ENCODE data around the gene EIF2AK3. TPM values are rescaled to one million over a fixed set of nuclear protein-coding genes. Genes with fewer than 3 reads are reported as not detected.

The EIF2AK3 gene
- total and polyA plus RNA-seq, 2 of the 8 experiments (the other 6 are each of a cell fraction or from before 2014, with no cell fraction given): 5.8 to 22.8 TPM

DNA sequence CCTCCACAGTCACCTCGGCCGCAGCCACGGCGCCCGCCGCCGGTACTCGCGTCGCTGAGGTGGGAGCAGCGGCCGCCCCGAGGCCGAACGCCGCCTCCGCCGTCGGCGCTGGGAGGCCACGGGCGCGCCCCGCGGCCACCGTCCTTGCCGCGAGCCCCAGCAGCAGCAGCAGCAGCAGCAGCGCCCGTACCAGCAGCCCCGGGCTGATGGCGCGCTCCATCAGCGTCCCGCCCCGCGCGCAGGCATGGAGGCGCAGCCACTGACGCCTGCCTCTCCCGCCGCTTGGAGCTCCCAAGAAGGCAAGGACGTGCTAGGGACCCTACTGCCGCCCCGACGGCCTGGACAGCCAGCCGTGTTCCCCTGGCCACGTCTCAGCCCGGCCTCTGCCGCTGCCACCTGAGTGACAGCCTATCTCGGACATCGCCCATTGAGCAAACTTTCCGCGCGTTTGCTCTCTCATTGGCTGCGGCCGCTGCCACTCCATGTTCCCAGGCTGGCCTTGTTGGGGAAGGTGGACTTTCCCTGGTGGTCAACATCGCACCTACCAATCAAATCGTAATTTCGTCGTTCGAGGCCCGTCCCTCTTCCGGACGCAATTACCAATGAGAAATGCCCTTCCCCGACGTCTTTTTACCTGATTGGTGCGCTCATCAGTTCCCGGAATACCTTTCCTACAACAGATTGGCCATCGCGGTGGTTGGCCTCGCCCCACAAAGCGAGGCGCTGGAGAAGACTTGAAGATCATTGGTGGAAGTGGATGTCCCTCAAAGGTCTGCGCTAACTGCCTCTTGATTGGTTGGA lies at the start of gene EIF2AK3 (continued):
- TF ChIP-seq NRF1 (IDR thresholded peaks at IDR 0.05; ENCODE audit: low read depth, low read length) (no peak), CHD2 (IDR thresholded peaks at IDR 0.05; ENCODE audit: low read length) (peak; percentile 93), TAF7 (optimal IDR thresholded peaks at IDR 0.05; ENCODE audit: borderline replicate concordance, low read depth, low read length) (peak; percentile 61), ZNF274 (IDR thresholded peaks at IDR 0.05; ENCODE audit: borderline replicate concordance, extremely low read depth, low read length) (no peak), CBX5 (IDR thresholded peaks at IDR 0.05; ENCODE audit: low read depth, low read length) (no peak), RXRA (IDR thresholded peaks at IDR 0.05; ENCODE audit: insufficient read depth, low read depth, low read length) (no peak), NANOG (IDR thresholded peaks at IDR 0.05; ENCODE audit: insufficient read depth, low read depth, low read length, poor library complexity, severe bottlenecking) (no peak), EP300 (IDR thresholded peaks at IDR 0.05; ENCODE audit: borderline replicate concordance in 1 of 2, low read depth in 2 of 2, low read length in 2 of 2) (no peak), KDM1A (IDR thresholded peaks at IDR 0.05; ENCODE audit: borderline replicate concordance, low read length) (no peak), CREB1 (IDR thresholded peaks at IDR 0.05) (peak; percentile 76; the same call in 1 of the 2 replicates), EZH2 (IDR thresholded peaks at IDR 0.05; ENCODE audit: low read depth, low read length, severe bottlenecking) (no peak), POLR2A (IDR thresholded peaks at IDR 0.05; ENCODE audit: control extremely low read depth in 1 of 2, low read depth in 2 of 2, low read length in 2 of 2) (peak in 1 of 2 experiments; percentile 48; a peak in 2 of 3 replicates), RAD21 (IDR thresholded peaks at IDR 0.05 in 1 of 2, conservative IDR thresholded peaks at IDR 0.05 in 1 of 2; ENCODE audit: low read depth in 2 of 2, low read length in 2 of 2) (no peak), SP4 (IDR thresholded peaks at IDR 0.05; ENCODE audit: low read length) (peak; percentile 90; the same call in 1 of the 2 replicates), SIX5 (IDR thresholded peaks at IDR 0.05; ENCODE audit: low read depth, low read length) (no peak), GTF2F1 (IDR thresholded peaks at IDR 0.05; ENCODE audit: borderline replicate concordance, low read depth, low read length) (peak; percentile 56; the same call in 1 of the 2 replicates), KDM4A (IDR thresholded peaks at IDR 0.05; ENCODE audit: low read depth, low read length, severe bottlenecking) (peak; percentile 54), RBBP5 (IDR thresholded peaks at IDR 0.05; ENCODE audit: borderline replicate concordance, low read depth, low read length) (no peak; the same call in 1 of the 2 replicates), SUZ12 (IDR thresholded peaks at IDR 0.05; ENCODE audit: low read length) (no peak), EGR1 (IDR thresholded peaks at IDR 0.05; ENCODE audit: borderline replicate concordance, low read depth, low read length) (no peak), SP1 (IDR thresholded peaks at IDR 0.05; ENCODE audit: low read depth, low read length) (peak; percentile 100)
- TF ChIP-seq, protein P1, sequence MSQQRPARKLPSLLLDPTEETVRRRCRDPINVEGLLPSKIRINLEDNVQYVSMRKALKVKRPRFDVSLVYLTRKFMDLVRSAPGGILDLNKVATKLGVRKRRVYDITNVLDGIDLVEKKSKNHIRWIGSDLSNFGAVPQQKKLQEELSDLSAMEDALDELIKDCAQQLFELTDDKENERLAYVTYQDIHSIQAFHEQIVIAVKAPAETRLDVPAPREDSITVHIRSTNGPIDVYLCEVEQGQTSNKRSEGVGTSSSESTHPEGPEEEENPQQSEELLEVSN (IDR thresholded peaks at IDR 0.05): no peak

Measured in H1 (cell line).